Fibroblast of skin of left quadriceps (primary cell): ENCODE data around the gene ZBTB7C.

Source experiments
- DNase-seq, 2 experiments: peaks; one replicate each; pipeline ENCODE4 v3.0.0-alpha.2; 2013; ENCODE audit warnings: low read depth in 2 of 2

Gene ZBTB7C

GRCh38 chr18:48390641-48391040 lies 18.5 kb downstream of the ZBTB7C start:
- DNase-seq, result no peak

GRCh38 chr18:48388478-48388877 lies 20.7 kb downstream of the ZBTB7C start:
- DNase-seq, result no peak

- no peak for DNase-seq
Measured at GRCh38 chr18:48387300-48387699, 21.9 kb downstream of the ZBTB7C start.

GRCh38 chr18:48385596-48385995 lies 23.6 kb downstream of the ZBTB7C start:
- no peak for DNase-seq

- DNase-seq, result no peak
Measured at GRCh38 chr18:48376934-48377333, 32.2 kb downstream of the ZBTB7C start.

- no peak for DNase-seq
Measured at GRCh38 chr18:48376406-48376805, 32.8 kb downstream of the ZBTB7C start.

GRCh38 chr18:48375150-48375800 lies 33.9 kb downstream of the ZBTB7C start:
- DNase-seq, result no peak

- DNase-seq, result no peak
Measured at GRCh38 chr18:48374423-48375149, 34.6 kb downstream of the ZBTB7C start.

GRCh38 chr18:48371854-48372602 lies 37.2 kb downstream of the ZBTB7C start:
- no peak for DNase-seq

GRCh38 chr18:48367557-48367956 lies 41.6 kb downstream of the ZBTB7C start:
- DNase-seq, result no peak

GRCh38 chr18:48365965-48366364 lies 43.2 kb downstream of the ZBTB7C start:
- no peak for DNase-seq

- no peak for DNase-seq
Measured at GRCh38 chr18:48364146-48364545, 45.0 kb downstream of the ZBTB7C start.

- DNase-seq, result no peak
Measured at GRCh38 chr18:48363175-48363574, 46.0 kb downstream of the ZBTB7C start.

- DNase-seq, result no peak
Measured at GRCh38 chr18:48361801-48362200, 47.4 kb downstream of the ZBTB7C start.

- no peak for DNase-seq
Measured at GRCh38 chr18:48360376-48361021, 48.7 kb downstream of the ZBTB7C start.

GRCh38 chr18:48359626-48360025 lies 49.6 kb downstream of the ZBTB7C start:
- DNase-seq, result no peak

GRCh38 chr18:48358868-48359267 lies 50.3 kb downstream of the ZBTB7C start:
- no peak for DNase-seq

- no peak for DNase-seq
Measured at GRCh38 chr18:48356909-48357631, 52.1 kb downstream of the ZBTB7C start.

- DNase-seq, result no peak
Measured at GRCh38 chr18:48356151-48356745, 52.9 kb downstream of the ZBTB7C start.

GRCh38 chr18:48355276-48356115 lies 53.7 kb downstream of the ZBTB7C start:
- DNase-seq, result no peak
